Measurements from ENCODE around the gene CHRNA4.

The CHRNA4 gene

GRCh38 chr20:63360850-63361518 lies at the start of gene CHRNA4:
Gene CHRNA4 (minus strand): TSS chr20:63361349. CDS start chr20:63361165, 184 bp downstream.
- in situ Hi-C loops (cut with MboI; ENCODE audit: low pct_unique_long_range_greater_than_20kb, low sequenced_read_pairs, unreplicated experiment): no loop called here
- no peak for TF ChIP-seq CTCF (IDR thresholded peaks at IDR 0.05; ENCODE audit: extremely low read depth, insufficient read depth, missing control alignments)
- DNase-seq (ENCODE audit: low spot score): no peak

GRCh38 chr20:63409834-63410435 lies 48.8 kb upstream of the CHRNA4 start:
- in situ Hi-C loops (cut with MboI; ENCODE audit: low pct_unique_long_range_greater_than_20kb, low sequenced_read_pairs, unreplicated experiment): no loop called here
- DNase-seq (ENCODE audit: low spot score): no peak
- TF ChIP-seq CTCF (IDR thresholded peaks at IDR 0.05; ENCODE audit: extremely low read depth, insufficient read depth, missing control alignments): no peak

GRCh38 chr20:63409066-63409833 lies 48.1 kb upstream of the CHRNA4 start:
- TF ChIP-seq CTCF (IDR thresholded peaks at IDR 0.05; ENCODE audit: extremely low read depth, insufficient read depth, missing control alignments): no peak
- in situ Hi-C loops (cut with MboI; ENCODE audit: low pct_unique_long_range_greater_than_20kb, low sequenced_read_pairs, unreplicated experiment): no loop called here
- DNase-seq (ENCODE audit: low spot score): no peak

- DNase-seq (ENCODE audit: low spot score): no peak
- in situ Hi-C loops (cut with MboI; ENCODE audit: low pct_unique_long_range_greater_than_20kb, low sequenced_read_pairs, unreplicated experiment): no loop called here
- TF ChIP-seq CTCF (IDR thresholded peaks at IDR 0.05; ENCODE audit: extremely low read depth, insufficient read depth, missing control alignments): no peak
These were observed 47.5 kb upstream of the CHRNA4 start for GRCh38 chr20:63408684-63409046.

- DNase-seq (ENCODE audit: low spot score): no peak
- in situ Hi-C loops (cut with MboI; ENCODE audit: low pct_unique_long_range_greater_than_20kb, low sequenced_read_pairs, unreplicated experiment): no loop called here
- no peak for TF ChIP-seq CTCF (IDR thresholded peaks at IDR 0.05; ENCODE audit: extremely low read depth, insufficient read depth, missing control alignments)
These were observed 47.0 kb upstream of the CHRNA4 start for GRCh38 chr20:63407928-63408683.

- no peak for TF ChIP-seq CTCF (IDR thresholded peaks at IDR 0.05; ENCODE audit: extremely low read depth, insufficient read depth, missing control alignments)
- no peak for DNase-seq (ENCODE audit: low spot score)
- in situ Hi-C loops (cut with MboI; ENCODE audit: low pct_unique_long_range_greater_than_20kb, low sequenced_read_pairs, unreplicated experiment): no loop called here
These were observed 45.6 kb upstream of the CHRNA4 start for GRCh38 chr20:63406617-63407245.
